ENCODE results near the gene PRKCE. TPM values are rescaled to one million over a fixed set of nuclear protein-coding genes. Genes with fewer than 3 reads are reported as not detected.
A peak's percentile ranks its signal among the peaks of the same experiment; 100 is the strongest.

Gene PRKCE
- total and polyA plus RNA-seq, 2 of the 8 experiments (the other 6 are each of a cell fraction or from before 2014, with no cell fraction given): 0.54 to 2.1 TPM

DNA sequence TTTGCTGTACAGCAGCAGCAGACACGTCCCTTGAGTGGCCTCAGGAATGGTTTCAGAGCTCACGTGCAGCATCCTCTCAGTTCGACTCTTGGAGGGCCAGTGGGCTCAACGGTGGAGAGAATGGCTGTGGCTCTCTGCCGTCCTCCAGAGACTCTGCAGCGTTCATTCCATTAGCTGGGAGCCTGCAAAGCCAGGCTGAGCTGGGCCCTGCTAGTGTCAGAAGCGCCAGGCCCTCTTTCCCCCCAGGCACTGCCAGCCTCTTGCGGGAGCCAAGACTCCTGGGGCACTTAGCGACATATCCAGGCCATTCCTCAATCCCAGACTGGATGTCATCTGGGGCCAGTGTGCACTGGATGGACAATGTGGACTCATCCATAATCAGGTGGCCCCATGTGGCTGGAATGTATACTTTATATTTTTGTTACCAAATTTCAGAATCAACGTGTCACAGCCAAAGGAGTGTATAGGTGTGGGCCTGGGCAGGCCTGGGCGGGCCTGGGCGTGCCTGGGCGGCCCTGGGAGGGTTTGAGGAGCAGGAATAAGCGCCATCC, 520.6 kb downstream of the PRKCE start:
- ChIA-PET POLR2A (ENCODE audit: partially characterized antibody) (interaction anchor here (0.6 to 1.5 kb wide), 2 partner anchors 20 to 315 kb away, joined by 3 to 4 read pairs; no protein-coding TSS in a partner anchor), CTCF (ENCODE audit: partially characterized antibody) (interaction anchor here (1.1 to 1.8 kb wide), 3 partner anchors 10 to 109 kb away, joined by 3 to 5 read pairs (median 4); no protein-coding TSS in a partner anchor)
- no peaks in the 10 kb centered on the region for H4K20me1 ChIP-seq (replicated peaks in 1 of 2; ENCODE audit: control insufficient read depth in 1 of 2, insufficient read depth in 2 of 2, low read length in 2 of 2)
- no peak overlapping the region for H3K4me3 ChIP-seq (ENCODE audit: extremely low read depth in 1 of 4, insufficient read depth in 2 of 4, low read depth in 3 of 4, low read length in 4 of 4)
- H4K5ac ChIP-seq (ENCODE audit: insufficient read length, low read depth, low read length): no peak overlapping the region
- no peak overlapping the region; the same call in 1 of the 2 replicates for H4K8ac ChIP-seq (ENCODE audit: extremely low read depth, insufficient read depth, low read length)
- no peak for FAIRE-seq
- no peak for DNase-seq (ENCODE audit: low read depth in 1 of 2, low spot score in 2 of 2)
- H3K23me2 ChIP-seq (ENCODE audit: low read depth, low read length): no peaks in the 10 kb centered on the region
- H3K18ac ChIP-seq (ENCODE audit: extremely low read depth, low read length): no peak overlapping the region
- H2BK20ac ChIP-seq (ENCODE audit: low read length): no peak overlapping the region
- no peaks in the 10 kb centered on the region for H3K79me2 ChIP-seq (ENCODE audit: control insufficient read depth in 1 of 2, insufficient read depth in 2 of 2, low read length in 2 of 2)
- H3K4ac ChIP-seq (replicated peaks; ENCODE audit: insufficient read length, low read depth, low read length): no peak overlapping the region
- no peaks in the 10 kb centered on the region for H3K36me3 ChIP-seq (ENCODE audit: control insufficient read depth in 2 of 4, insufficient read depth in 4 of 4, low read length in 3 of 4)
- H4K91ac ChIP-seq (replicated peaks; ENCODE audit: insufficient read length, low read length): no peak overlapping the region
- no peak overlapping the region for H3K14ac ChIP-seq (ENCODE audit: insufficient read length)
- no peak overlapping the region for H3K56ac ChIP-seq (replicated peaks; ENCODE audit: insufficient read length, low read depth, low read length)
- H2BK12ac ChIP-seq (ENCODE audit: low read depth, low read length): no peak overlapping the region
- WGBS, 2 experiments (ENCODE audit: extremely low coverage in 1 of 2, insufficient coverage in 1 of 2, insufficient read length in 1 of 2, insufficient replicate concordance in 2 of 2, low coverage in 1 of 2, low lambda C conversion rate in 2 of 2, missing lambda C conversion rate in 1 of 2): 92% methylated on average over 14 of the region's 14 CpGs; no CpG with 5 or more reads in 1 of the 2 experiments
- H3K9me3 ChIP-seq (ENCODE audit: insufficient read depth in 2 of 2, low read depth in 1 of 2, low read length in 1 of 2): no peaks in the 10 kb centered on the region
- H3K23ac ChIP-seq (ENCODE audit: insufficient read length): no peak overlapping the region
- no peak overlapping the region for H3K9ac ChIP-seq (replicated peaks in 1 of 4; ENCODE audit: extremely low read depth in 1 of 4, low read depth in 3 of 4, low read length in 3 of 4)
- no peaks in the 10 kb centered on the region for H3K27me3 ChIP-seq (replicated peaks in 1 of 4; ENCODE audit: control insufficient read depth in 3 of 4, extremely low read depth in 1 of 4, insufficient read depth in 3 of 4, low read length in 3 of 4)
- H3K4me2 ChIP-seq (ENCODE audit: insufficient read depth in 1 of 2, low read depth in 2 of 2, low read length in 2 of 2): no peak overlapping the region
- peaks cover 0 to 8% (median 3%) of the 10 kb centered on the region in 4 experiments; a peak in 4 of 7 replicates for H3K4me1 ChIP-seq (replicated peaks in 1 of 4; ENCODE audit: control insufficient read depth in 3 of 4, insufficient read depth in 4 of 4, low read length in 3 of 4)
- no peak overlapping the region for H2AFZ ChIP-seq (ENCODE audit: low read length)
- no peak for TF ChIP-seq TBP (IDR thresholded peaks at IDR 0.05; ENCODE audit: low read depth, low read length)
- no peak for TF ChIP-seq KDM1A (IDR thresholded peaks at IDR 0.05; ENCODE audit: borderline replicate concordance, low read length)
- no peak for TF ChIP-seq SIX5 (IDR thresholded peaks at IDR 0.05; ENCODE audit: low read depth, low read length)
- TF ChIP-seq CTBP2 (IDR thresholded peaks at IDR 0.05; ENCODE audit: borderline replicate concordance, insufficient read depth, insufficient read length, low read length): no peak
- TF ChIP-seq NANOG (IDR thresholded peaks at IDR 0.05; ENCODE audit: insufficient read depth, low read depth, low read length, poor library complexity, severe bottlenecking): no peak
- no peak for TF ChIP-seq FOSL1 (IDR thresholded peaks at IDR 0.05; ENCODE audit: insufficient read depth, low read depth, low read length)
- TF ChIP-seq CHD2 (IDR thresholded peaks at IDR 0.05; ENCODE audit: low read length): no peak
- no peak for TF ChIP-seq CREB1 (IDR thresholded peaks at IDR 0.05)
- H3K79me1 ChIP-seq (ENCODE audit: low read depth, low read length): no peaks in the 10 kb centered on the region
- H2AK5ac ChIP-seq (ENCODE audit: low read depth, low read length): no peak overlapping the region
- H2BK5ac ChIP-seq (ENCODE audit: low read depth, low read length): peak overlapping the region; percentile 63; the same call in 1 of the 2 replicates
- no peak overlapping the region for H2BK120ac ChIP-seq (replicated peaks; ENCODE audit: low read depth, low read length)
- no peak overlapping the region for H3K27ac ChIP-seq (ENCODE audit: low read depth, low read length)
- no peak overlapping the region for H2BK15ac ChIP-seq (ENCODE audit: low read length)
